ENCODE results near the gene DOCK2.

GRCh38 chr5:169935762-169936161 lies 298.7 kb downstream of the DOCK2 start:
- no peak for TF ChIP-seq EP300 (IDR thresholded peaks at IDR 0.05)
- no peak for TF ChIP-seq CTCF (IDR thresholded peaks at IDR 0.05)
- no peak for TF ChIP-seq TFCP2L1 (CRISPR knock-in tag; IDR thresholded peaks at IDR 0.05)
- TF ChIP-seq SMC3 (IDR thresholded peaks at IDR 0.05) = no peak
- no peak for TF ChIP-seq BHLHE40 (IDR thresholded peaks at IDR 0.05; ENCODE audit: low read depth, low read length)
- no peak for TF ChIP-seq HOXA7 (CRISPR knock-in tag; IDR thresholded peaks at IDR 0.05)
- no peak for TF ChIP-seq JUNB (IDR thresholded peaks at IDR 0.05)
- TF ChIP-seq ZSCAN20 (CRISPR knock-in tag; IDR thresholded peaks at IDR 0.05) = no peak

Data from A549 (cell line).